ENCODE data around the gene TRPM1.

The TRPM1 gene

GRCh38 chr15:31024979-31025378, 76.5 kb downstream of the TRPM1 start:
- no peak overlapping the region for H3K4me3 ChIP-seq (ENCODE audit: low read length in 2 of 2)
- H3K27ac ChIP-seq (ENCODE audit: low read depth in 2 of 2, low read length in 2 of 2): no peak overlapping the region

GRCh38 chr15:31024330-31024729, 77.2 kb downstream of the TRPM1 start:
- Histone ChIP-seq H3K27me3 (ENCODE audit: control insufficient read depth in 2 of 2, insufficient read depth in 2 of 2, low read length in 2 of 2) (no peaks in the 10 kb centered on the region), H3K4me3 (ENCODE audit: low read length in 2 of 2) (no peak overlapping the region), H3K27ac (ENCODE audit: low read depth in 2 of 2, low read length in 2 of 2) (no peak overlapping the region), H3K9ac (ENCODE audit: low read depth in 1 of 2, low read length in 2 of 2) (no peak overlapping the region), H3K9me3 (ENCODE audit: control insufficient read depth in 2 of 2, low read length in 2 of 2) (no peaks in the 10 kb centered on the region), H3K36me3 (ENCODE audit: control insufficient read depth in 2 of 2, insufficient read depth in 2 of 2, low read length in 2 of 2) (no peaks in the 10 kb centered on the region), H3K4me1 (ENCODE audit: control insufficient read depth in 2 of 2, insufficient read depth in 2 of 2, low read length in 2 of 2) (peaks cover 6 to 9% of the 10 kb centered on the region in 2 donors)

More at GRCh38 chr15:31024979-31025378, 76.5 kb downstream of the TRPM1 start:
- H3K9me3 ChIP-seq (ENCODE audit: control insufficient read depth in 2 of 2, low read length in 2 of 2): no peaks in the 10 kb centered on the region
- no peaks in the 10 kb centered on the region for H3K27me3 ChIP-seq (ENCODE audit: control insufficient read depth in 2 of 2, insufficient read depth in 2 of 2, low read length in 2 of 2)
- no peak overlapping the region for H3K9ac ChIP-seq (ENCODE audit: low read depth in 1 of 2, low read length in 2 of 2)
- no peaks in the 10 kb centered on the region for H3K36me3 ChIP-seq (ENCODE audit: control insufficient read depth in 2 of 2, insufficient read depth in 2 of 2, low read length in 2 of 2)
- H3K4me1 ChIP-seq (ENCODE audit: control insufficient read depth in 2 of 2, insufficient read depth in 2 of 2, low read length in 2 of 2): peaks cover 6 to 9% of the 10 kb centered on the region in 2 donors

- H3K27me3 ChIP-seq (ENCODE audit: control insufficient read depth in 2 of 2, insufficient read depth in 2 of 2, low read length in 2 of 2): no peaks in the 10 kb centered on the region
- no peak overlapping the region for H3K27ac ChIP-seq (ENCODE audit: low read depth in 2 of 2, low read length in 2 of 2)
- H3K36me3 ChIP-seq (ENCODE audit: control insufficient read depth in 2 of 2, insufficient read depth in 2 of 2, low read length in 2 of 2): no peaks in the 10 kb centered on the region
- no peak overlapping the region for H3K9ac ChIP-seq (ENCODE audit: low read depth in 1 of 2, low read length in 2 of 2)
- H3K9me3 ChIP-seq (ENCODE audit: control insufficient read depth in 2 of 2, low read length in 2 of 2): no peaks in the 10 kb centered on the region
- H3K4me1 ChIP-seq (ENCODE audit: control insufficient read depth in 2 of 2, insufficient read depth in 2 of 2, low read length in 2 of 2): peaks cover 6 to 9% of the 10 kb centered on the region in 2 donors
- H3K4me3 ChIP-seq (ENCODE audit: low read length in 2 of 2): no peak overlapping the region
Measured at GRCh38 chr15:31023841-31024240, 77.7 kb downstream of the TRPM1 start.

- Histone ChIP-seq H3K4me3 (ENCODE audit: low read length in 2 of 2) (no peak overlapping the region), H3K9me3 (ENCODE audit: control insufficient read depth in 2 of 2, low read length in 2 of 2) (no peaks in the 10 kb centered on the region), H3K27me3 (ENCODE audit: control insufficient read depth in 2 of 2, insufficient read depth in 2 of 2, low read length in 2 of 2) (no peaks in the 10 kb centered on the region), H3K36me3 (ENCODE audit: control insufficient read depth in 2 of 2, insufficient read depth in 2 of 2, low read length in 2 of 2) (no peaks in the 10 kb centered on the region), H3K9ac (ENCODE audit: low read depth in 1 of 2, low read length in 2 of 2) (no peak overlapping the region), H3K4me1 (ENCODE audit: control insufficient read depth in 2 of 2, insufficient read depth in 2 of 2, low read length in 2 of 2) (peaks cover 6 to 9% of the 10 kb centered on the region in 2 donors), H3K27ac (ENCODE audit: low read depth in 2 of 2, low read length in 2 of 2) (no peak overlapping the region)
Measured at GRCh38 chr15:31021067-31021665, 80.4 kb downstream of the TRPM1 start.

- Histone ChIP-seq H3K9me3 (ENCODE audit: control insufficient read depth in 2 of 2, low read length in 2 of 2) (no peaks in the 10 kb centered on the region), H3K27ac (ENCODE audit: low read depth in 2 of 2, low read length in 2 of 2) (no peak overlapping the region), H3K9ac (ENCODE audit: low read depth in 1 of 2, low read length in 2 of 2) (no peak overlapping the region), H3K4me1 (ENCODE audit: control insufficient read depth in 2 of 2, insufficient read depth in 2 of 2, low read length in 2 of 2) (peaks cover 6 to 9% of the 10 kb centered on the region in 2 donors), H3K36me3 (ENCODE audit: control insufficient read depth in 2 of 2, insufficient read depth in 2 of 2, low read length in 2 of 2) (no peaks in the 10 kb centered on the region), H3K4me3 (ENCODE audit: low read length in 2 of 2) (no peak overlapping the region), H3K27me3 (ENCODE audit: control insufficient read depth in 2 of 2, insufficient read depth in 2 of 2, low read length in 2 of 2) (no peaks in the 10 kb centered on the region)
Measured at GRCh38 chr15:31020542-31020941, 81.0 kb downstream of the TRPM1 start.

- Histone ChIP-seq H3K27me3 (ENCODE audit: control insufficient read depth in 2 of 2, insufficient read depth in 2 of 2, low read length in 2 of 2) (no peaks in the 10 kb centered on the region), H3K4me3 (ENCODE audit: low read length in 2 of 2) (no peak overlapping the region), H3K9ac (ENCODE audit: low read depth in 1 of 2, low read length in 2 of 2) (no peak overlapping the region), H3K9me3 (ENCODE audit: control insufficient read depth in 2 of 2, low read length in 2 of 2) (no peaks in the 10 kb centered on the region), H3K36me3 (ENCODE audit: control insufficient read depth in 2 of 2, insufficient read depth in 2 of 2, low read length in 2 of 2) (no peaks in the 10 kb centered on the region), H3K27ac (ENCODE audit: low read depth in 2 of 2, low read length in 2 of 2) (no peak overlapping the region), H3K4me1 (ENCODE audit: control insufficient read depth in 2 of 2, insufficient read depth in 2 of 2, low read length in 2 of 2) (peaks cover 3 to 6% of the 10 kb centered on the region in 2 donors)
Measured at GRCh38 chr15:31019986-31020385, 81.5 kb downstream of the TRPM1 start.

- H3K36me3 ChIP-seq (ENCODE audit: control insufficient read depth in 2 of 2, insufficient read depth in 2 of 2, low read length in 2 of 2): no peaks in the 10 kb centered on the region
- no peak overlapping the region for H3K27ac ChIP-seq (ENCODE audit: low read depth in 2 of 2, low read length in 2 of 2)
- H3K9ac ChIP-seq (ENCODE audit: low read depth in 1 of 2, low read length in 2 of 2): no peak overlapping the region
- peaks cover 0 to 3% of the 10 kb centered on the region in 2 donors for H3K4me1 ChIP-seq (ENCODE audit: control insufficient read depth in 2 of 2, insufficient read depth in 2 of 2, low read length in 2 of 2)
- no peaks in the 10 kb centered on the region for H3K27me3 ChIP-seq (ENCODE audit: control insufficient read depth in 2 of 2, insufficient read depth in 2 of 2, low read length in 2 of 2)
- no peak overlapping the region for H3K4me3 ChIP-seq (ENCODE audit: low read length in 2 of 2)
- H3K9me3 ChIP-seq (ENCODE audit: control insufficient read depth in 2 of 2, low read length in 2 of 2): no peaks in the 10 kb centered on the region
Measured at GRCh38 chr15:31017311-31017710, 84.2 kb downstream of the TRPM1 start.

GRCh38 chr15:31016446-31016915, 85.0 kb downstream of the TRPM1 start:
- no peak overlapping the region for H3K27ac ChIP-seq (ENCODE audit: low read depth in 2 of 2, low read length in 2 of 2)
- no peaks in the 10 kb centered on the region for H3K9me3 ChIP-seq (ENCODE audit: control insufficient read depth in 2 of 2, low read length in 2 of 2)
- H3K4me3 ChIP-seq (ENCODE audit: low read length in 2 of 2): no peak overlapping the region
- peaks cover 0 to 3% of the 10 kb centered on the region in 2 donors for H3K4me1 ChIP-seq (ENCODE audit: control insufficient read depth in 2 of 2, insufficient read depth in 2 of 2, low read length in 2 of 2)
- H3K9ac ChIP-seq (ENCODE audit: low read depth in 1 of 2, low read length in 2 of 2): no peak overlapping the region
- no peaks in the 10 kb centered on the region for H3K36me3 ChIP-seq (ENCODE audit: control insufficient read depth in 2 of 2, insufficient read depth in 2 of 2, low read length in 2 of 2)
- H3K27me3 ChIP-seq (ENCODE audit: control insufficient read depth in 2 of 2, insufficient read depth in 2 of 2, low read length in 2 of 2): no peaks in the 10 kb centered on the region

GRCh38 chr15:31014608-31014925, 87.0 kb downstream of the TRPM1 start:
- Histone ChIP-seq H3K4me1 (ENCODE audit: control insufficient read depth in 2 of 2, insufficient read depth in 2 of 2, low read length in 2 of 2) (peaks cover 0 to 3% of the 10 kb centered on the region in 2 donors), H3K4me3 (ENCODE audit: low read length in 2 of 2) (no peak overlapping the region), H3K27ac (ENCODE audit: low read depth in 2 of 2, low read length in 2 of 2) (no peak overlapping the region), H3K9me3 (ENCODE audit: control insufficient read depth in 2 of 2, low read length in 2 of 2) (no peaks in the 10 kb centered on the region), H3K36me3 (ENCODE audit: control insufficient read depth in 2 of 2, insufficient read depth in 2 of 2, low read length in 2 of 2) (no peaks in the 10 kb centered on the region), H3K9ac (ENCODE audit: low read depth in 1 of 2, low read length in 2 of 2) (no peak overlapping the region), H3K27me3 (ENCODE audit: control insufficient read depth in 2 of 2, insufficient read depth in 2 of 2, low read length in 2 of 2) (no peaks in the 10 kb centered on the region)

GRCh38 chr15:31013863-31014607, 87.5 kb downstream of the TRPM1 start:
- H3K9ac ChIP-seq (ENCODE audit: low read depth in 1 of 2, low read length in 2 of 2): no peak overlapping the region
- peaks cover 0 to 3% of the 10 kb centered on the region in 2 donors for H3K4me1 ChIP-seq (ENCODE audit: control insufficient read depth in 2 of 2, insufficient read depth in 2 of 2, low read length in 2 of 2)
- H3K27me3 ChIP-seq (ENCODE audit: control insufficient read depth in 2 of 2, insufficient read depth in 2 of 2, low read length in 2 of 2): no peaks in the 10 kb centered on the region
- H3K36me3 ChIP-seq (ENCODE audit: control insufficient read depth in 2 of 2, insufficient read depth in 2 of 2, low read length in 2 of 2): no peaks in the 10 kb centered on the region
- no peak overlapping the region for H3K4me3 ChIP-seq (ENCODE audit: low read length in 2 of 2)
- H3K27ac ChIP-seq (ENCODE audit: low read depth in 2 of 2, low read length in 2 of 2): no peak overlapping the region
- H3K9me3 ChIP-seq (ENCODE audit: control insufficient read depth in 2 of 2, low read length in 2 of 2): no peaks in the 10 kb centered on the region
